Fibroblast of skin of right quadriceps (primary cell): ENCODE results near the gene CELA2A.
"Not testable (repeated sequence)": the region's sequence is repeated elsewhere in the genome, so short reads cannot be mapped to it uniquely, and the experiment has no call there.

ENCODE experiments used
- DNase-seq: peaks from one replicate; pipeline ENCODE4 v3.0.0-alpha.2; 2013

The CELA2A gene

DNA sequence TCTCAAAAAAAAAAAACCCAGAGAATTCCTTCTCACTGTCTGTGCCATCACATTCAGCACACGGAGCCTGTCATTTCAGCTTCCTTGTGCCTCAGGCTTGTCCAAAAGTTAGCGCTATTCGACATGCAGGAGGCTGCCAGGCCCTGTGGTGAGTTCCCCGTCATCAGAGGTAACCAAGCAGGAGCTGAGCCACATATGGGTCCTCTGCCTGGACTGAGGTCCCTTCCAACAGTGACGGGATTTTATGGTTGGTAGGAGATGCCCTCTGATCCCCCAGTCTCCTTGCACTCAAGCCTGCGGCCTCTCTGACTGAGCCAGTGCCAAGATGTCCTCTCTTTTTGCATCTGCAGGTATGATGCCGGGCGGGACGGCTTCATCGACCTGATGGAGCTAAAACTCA, 31.0 kb upstream of the CELA2A start:
- no peak for DNase-seq

DNA sequence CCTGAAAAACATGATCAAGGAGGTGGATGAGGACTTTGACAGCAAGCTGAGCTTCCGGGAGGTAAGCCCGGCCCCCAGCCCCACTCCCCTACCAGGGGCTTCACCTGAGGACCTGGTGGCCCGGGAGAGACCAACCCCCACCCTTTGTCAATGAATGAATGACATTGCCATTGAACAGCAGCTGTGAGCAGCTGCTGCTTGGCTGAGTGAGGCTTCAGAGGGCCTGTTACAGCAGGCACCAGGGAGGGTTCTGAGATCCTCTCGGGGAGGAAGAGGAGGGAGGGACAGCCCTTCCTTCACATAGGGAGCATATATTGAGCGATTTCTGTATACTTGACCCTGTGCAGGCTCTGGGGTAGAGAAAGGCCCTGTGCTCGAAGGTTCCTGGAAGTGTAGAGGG, 30.6 kb upstream of the CELA2A start:
- DNase-seq = no peak

DNA sequence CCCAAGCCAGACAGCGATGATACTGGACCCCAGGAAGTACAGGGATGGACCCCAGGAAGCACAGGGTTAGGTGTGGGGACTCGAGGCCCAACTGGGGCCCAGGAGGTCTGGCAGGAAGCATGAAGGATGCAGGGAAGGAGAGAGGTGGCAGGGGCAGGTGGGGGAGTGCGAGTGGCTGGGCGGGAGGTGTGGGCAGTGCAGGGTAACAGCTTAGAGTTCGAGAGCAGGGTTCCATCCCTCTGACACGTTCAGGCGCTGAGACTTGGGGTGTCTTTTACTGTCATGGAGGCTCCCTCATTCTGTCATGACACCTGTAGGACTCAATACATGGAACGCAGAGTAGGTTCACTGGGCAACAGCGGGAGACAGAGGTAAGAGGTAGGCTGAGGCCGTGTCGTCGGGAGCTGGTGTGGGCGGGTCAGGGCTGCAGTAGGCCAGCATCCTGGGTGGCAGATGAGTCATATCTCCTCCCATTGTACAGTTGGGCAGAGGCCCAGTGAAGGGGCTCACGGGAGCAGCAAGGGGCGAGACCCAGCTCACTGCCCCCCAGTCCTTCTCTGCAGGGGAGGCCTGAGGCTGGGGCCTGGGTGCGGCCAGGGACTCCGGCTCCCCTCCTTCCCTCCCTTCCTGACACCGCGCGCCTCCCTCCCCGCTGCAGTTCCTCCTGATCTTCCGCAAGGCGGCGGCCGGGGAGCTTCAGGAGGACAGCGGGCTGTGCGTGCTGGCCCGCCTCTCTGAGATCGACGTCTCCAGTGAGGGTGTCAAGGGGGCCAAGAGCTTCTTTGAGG, 29.8 kb upstream of the CELA2A start:
- peak; percentile 22 for DNase-seq

DNA sequence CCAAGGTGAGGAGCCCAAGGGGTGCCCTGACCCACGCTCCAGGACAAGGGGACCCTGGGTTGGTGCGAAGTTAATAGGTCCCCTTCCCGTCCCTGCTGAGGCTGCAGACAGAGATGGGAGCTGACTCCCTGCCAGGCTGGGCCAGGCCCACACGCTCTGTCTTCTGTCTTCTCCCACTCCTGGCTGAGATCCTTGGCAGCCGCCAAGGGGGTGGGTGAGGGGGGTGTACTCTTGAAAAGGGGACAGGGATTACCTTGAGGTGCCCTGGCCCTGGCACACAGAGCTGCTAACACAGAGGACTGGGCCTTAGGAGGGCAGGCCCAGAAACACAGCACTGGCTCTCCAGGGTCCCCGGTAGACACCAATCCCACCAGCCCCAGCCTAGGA, 29.3 kb upstream of the CELA2A start:
- DNase-seq = no peak

DNA sequence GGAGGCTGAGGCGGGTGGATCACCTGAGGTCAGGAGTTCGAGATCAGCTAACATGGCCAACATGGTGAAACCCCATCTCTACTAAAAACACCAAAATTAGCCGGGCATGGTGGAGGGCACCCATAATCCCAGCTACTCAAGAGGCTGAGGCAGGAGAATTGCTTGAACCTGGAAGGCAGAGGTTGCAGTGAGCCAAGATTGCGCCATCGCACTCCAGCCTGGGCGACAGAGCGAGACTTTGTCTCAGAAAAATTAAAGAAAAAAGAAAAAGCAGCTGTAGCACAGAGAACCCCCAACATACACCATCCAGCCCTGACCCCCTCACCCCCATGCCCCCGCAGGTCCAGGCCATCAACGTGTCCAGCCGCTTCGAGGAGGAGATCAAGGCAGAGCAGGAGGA, 28.3 kb upstream of the CELA2A start:
- not testable (repeated sequence) for DNase-seq

DNA sequence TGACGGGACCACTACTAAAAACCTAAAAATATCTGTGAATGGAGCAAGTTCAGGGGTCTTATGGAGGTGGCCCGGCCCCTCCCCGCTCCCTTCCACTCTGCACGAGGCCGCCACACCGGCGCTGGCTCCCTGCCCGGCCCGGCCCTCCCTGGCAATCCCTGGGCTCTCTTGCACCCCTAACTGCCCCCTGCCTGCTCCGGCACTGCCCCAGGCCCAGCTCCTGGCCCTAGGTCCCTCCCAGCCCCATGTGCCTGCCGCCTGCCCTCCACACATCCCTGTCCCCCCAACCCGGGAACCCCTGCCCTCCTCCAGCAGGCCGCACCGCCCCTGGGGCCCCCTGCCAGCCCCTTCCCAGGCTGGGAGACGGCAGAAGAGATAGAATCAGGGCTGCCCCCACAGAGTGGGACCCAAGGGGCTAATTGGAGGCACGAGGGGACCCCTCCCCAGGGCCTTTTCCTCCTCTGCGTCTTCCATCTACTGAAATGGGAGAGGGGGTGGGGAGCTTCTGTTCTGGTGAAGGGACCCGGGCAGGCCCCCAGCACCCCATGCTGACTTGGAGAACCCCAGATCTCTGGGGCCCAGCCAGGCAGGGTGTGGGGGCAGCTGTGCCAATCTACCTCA, 27.6 kb upstream of the CELA2A start:
- no peak for DNase-seq

DNA sequence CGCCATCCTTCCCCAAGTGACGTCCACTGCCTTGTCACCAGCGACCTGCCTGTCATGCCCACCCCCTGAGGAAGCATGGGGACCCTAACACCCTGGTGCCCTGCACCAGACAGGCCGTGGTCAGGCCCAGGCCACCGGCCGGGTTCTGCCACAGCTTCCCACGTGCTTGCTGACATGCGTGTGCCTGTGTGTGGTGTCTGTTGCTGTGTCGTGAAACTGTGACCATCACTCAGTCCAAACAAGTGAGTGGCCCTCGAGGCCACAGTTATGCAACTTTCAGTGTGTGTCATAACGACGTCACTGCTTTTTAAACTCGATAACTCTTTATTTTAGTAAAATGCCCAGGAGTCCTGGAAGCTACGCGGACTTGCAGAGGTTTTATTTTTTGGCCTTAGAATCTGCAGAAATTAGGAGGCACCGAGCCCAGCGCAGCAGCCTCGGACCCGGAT, 26.8 kb upstream of the CELA2A start:
- DNase-seq = no peak

DNA sequence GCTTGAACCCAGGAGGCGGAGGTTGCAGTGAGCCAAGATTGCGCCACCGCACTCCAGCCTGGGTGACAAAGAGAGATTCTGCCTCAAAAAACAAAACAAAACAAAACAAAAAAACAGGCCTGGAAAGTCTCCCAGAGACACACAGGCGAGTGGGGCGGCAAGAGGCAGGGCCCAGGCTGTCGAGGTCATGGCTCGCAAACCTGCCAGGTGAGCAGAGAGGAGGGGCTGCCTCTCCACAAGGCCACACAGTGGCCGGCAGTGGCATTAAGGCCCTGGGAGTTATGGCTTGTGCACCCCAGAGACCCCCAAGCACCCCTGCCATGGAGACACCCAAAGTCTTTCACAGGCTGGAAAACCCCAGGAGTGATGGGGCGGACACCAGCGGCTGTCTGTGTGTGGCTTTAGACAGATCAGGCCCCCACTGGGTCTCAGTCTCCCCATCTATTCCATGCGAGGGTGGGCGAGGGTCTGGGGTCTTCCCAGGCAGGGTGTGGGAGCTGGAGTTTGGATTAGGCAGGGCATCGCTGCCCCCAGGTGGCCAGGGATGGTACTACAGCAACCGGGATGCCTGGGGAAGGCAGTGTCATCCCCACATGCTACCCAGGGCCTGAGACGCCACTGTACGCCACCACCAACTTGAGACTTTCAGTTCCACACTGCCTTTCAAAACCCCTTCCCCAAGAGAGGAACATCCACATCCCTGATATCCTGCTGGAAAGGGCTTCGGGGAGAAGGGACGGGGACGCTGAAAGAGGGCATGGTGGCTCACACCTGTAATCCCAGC, 25.6 kb upstream of the CELA2A start:
- DNase-seq = peak; percentile 34

DNA sequence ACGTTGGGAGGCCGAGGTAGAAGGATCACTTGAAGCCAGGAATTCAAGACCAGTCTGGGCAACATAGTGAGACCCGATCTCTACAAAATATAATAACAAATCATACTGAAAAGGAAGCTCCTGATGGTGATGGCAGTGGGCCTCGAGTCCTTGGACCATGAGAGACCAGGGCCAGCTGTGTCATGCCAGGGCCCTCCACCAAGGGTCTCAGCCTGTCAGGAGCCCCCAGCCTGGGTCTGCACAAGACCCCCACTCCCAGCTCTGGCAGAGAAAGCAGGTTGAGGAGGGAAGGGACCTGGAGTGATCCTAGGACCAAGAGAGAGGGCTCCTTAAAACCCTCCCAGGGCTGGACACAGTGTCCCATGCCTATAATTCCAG, 25.0 kb upstream of the CELA2A start:
- DNase-seq = no peak

DNA sequence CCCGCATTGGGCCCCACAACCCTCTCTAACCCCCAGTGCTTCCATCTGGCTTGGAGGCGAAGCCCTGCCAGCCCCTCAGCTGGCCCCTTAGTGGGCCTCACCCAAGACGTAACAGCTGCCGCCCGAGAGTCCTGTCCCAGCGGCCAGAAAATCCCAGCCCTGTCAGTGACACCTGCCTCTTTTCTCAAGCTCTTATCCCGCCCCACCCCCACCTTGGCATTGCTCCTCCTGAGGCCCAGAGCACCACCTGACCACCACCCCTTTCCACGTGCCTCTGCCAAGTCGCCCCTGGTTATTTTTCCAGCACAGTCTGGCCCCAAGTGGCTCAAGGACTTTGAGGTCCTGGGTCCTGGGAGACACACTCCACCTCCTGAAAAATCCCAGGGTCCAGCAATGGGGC, 24.2 kb upstream of the CELA2A start:
- no peak for DNase-seq

DNA sequence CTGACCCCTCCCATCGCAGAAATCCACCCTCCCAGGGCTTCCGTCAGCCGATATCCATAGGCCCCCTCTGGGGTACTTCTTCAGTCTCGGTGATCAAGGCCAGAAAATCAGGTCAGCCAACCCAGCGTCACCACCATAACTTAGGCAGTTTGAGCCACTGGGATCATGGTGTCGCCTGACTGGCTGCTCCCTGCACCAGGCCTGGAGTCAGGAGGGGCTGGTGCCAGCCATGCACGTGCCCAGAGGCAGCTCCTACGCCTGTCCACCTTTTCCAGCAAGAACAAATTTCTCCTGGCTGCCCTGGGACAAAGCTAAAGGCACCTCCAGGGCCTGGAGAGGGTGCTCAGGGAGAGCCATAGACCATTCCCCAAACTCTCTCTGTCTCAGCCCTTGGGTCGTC, 23.1 kb upstream of the CELA2A start:
- no peak for DNase-seq

DNA sequence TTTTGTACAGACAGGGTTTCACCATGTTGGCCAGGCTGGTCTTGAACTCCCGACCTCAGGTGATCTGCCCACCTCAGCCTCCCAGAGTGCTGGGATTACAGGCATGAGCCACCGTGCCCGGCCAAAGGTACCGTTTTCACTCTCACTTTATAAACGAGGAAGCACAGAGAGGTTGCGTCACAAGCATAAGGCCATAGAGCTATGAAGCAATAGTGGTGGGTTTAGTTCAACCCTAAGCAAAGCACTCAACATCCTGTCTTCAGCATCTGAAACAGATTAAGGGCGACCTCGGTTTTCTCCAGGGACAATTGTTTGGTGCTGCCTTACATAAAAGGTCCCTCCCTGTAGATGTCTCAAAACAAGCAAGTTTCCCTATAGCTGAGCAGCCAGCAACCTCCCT, 21.8 kb upstream of the CELA2A start:
- DNase-seq = peak; percentile 60

DNA sequence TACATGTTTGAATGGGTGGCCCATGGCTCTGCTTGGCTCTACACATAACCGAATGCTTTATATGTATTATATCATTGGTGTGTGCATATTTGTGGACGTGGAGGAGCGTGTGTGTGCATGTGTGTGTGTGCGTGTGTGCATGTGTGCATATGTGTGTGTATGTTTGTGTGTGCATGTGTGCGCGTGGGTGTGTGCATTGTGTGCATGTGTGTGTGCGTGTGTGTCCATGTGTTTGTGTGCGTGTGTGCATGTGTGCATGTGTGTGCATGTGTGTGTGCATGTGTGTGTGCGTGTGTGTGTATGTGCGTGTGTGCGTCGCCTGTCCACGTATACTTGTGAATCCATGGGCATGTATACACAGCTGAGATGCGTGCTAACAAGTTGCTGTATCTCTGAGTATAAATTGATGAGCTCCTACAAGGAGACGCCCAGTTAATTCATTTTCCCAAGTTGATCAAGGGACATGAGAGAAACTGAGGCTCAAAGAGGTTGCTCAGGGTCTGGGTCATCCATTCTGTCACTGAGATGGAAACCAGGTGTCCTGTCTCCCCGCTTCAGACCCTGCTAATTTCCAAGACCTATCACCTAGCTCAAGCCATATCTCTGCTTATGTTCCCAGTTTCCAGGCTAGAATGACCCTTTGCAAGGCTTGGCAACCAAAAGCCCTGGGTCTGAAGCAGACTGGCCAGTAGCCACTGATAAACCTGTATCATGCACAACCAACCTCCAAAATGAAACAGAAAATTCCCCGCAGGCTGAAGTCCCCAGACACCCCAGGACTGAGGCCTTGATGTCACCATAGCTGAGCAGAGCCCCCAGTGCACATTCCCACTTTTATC, 21.1 kb upstream of the CELA2A start:
- no peak for DNase-seq

DNA sequence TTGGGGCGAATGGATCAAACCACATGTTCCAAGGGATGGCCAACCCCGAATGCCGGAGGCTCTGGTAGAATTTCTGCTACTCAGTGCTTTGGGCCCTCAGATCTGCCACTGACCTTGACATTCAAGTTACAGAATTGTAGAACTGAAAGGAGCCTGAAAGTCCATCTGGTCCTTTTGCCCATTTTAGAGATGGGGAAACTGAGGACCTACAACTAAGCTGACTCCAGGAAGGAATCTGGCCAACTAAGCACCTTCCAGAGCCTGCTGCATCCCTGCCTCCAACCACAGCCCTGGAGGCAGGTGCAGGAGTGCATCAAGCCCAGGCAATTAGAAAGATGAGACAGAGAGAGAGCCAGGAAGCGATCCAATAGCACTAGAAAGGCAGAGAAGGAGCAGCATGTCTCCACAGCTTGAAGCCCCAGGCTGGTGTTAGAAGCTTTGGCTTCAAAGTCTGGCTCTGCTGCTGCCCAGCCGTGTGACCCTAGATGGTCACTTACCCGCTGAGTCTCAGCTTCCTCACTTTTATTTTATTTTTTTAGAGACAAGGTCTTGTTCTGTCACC, 19.6 kb upstream of the CELA2A start:
- DNase-seq = no peak

DNA sequence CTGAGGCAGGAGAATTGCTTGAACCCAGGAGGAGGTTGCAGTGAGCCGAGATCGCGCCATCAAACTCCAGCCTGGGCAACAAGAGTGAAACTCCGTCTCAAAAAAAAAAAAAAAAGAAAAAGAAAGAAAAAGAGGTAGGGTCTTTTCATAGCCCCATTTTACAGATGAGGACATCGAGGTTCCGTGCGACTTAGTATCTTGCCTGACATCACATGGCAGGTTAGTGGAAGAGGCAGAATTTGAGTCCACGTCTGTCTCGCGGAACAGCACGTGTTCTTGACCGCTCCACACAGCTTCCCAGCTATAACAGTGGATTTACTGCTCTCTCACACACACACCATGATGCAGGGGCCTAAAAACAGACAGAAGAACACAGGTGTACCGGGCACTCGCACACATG, 17.2 kb upstream of the CELA2A start:
- DNase-seq = no peak

DNA sequence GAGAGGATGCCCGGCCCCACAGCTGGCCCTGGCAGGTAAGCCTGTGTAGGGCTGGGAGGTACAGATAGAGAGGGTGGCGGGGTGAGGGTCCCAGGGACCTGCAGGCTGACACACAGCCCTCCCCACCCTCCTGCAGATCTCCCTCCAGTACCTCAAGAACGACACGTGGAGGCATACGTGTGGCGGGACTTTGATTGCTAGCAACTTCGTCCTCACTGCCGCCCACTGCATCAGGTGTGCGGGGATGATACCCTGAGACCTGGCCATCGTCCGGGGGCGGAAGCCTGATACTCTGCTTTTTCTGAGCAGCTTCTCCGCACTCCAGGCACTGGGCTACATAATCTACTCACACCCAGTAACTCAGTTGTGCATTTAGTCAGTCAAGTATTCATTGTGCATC, 16.2 kb upstream of the CELA2A start:
- DNase-seq = no peak

DNA sequence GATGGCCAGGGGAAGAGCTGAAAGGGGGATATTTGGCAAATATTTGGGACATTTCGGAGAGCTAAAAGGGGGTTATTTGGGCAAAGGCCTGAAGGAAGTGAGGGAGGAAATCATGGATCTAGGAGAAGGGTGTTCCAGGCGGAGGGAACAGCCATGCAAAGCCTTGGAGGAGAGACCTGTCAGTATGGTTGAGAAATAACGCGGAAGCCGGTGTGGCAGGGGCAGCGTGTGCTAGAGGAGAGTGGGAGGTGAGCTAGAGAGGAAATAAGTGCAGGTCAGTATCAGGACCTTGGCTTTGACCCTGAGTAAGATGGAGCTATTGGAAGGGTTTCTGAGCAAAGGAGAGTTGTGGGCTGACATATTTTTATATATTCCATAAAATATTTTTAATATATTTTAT, 15.3 kb upstream of the CELA2A start:
- DNase-seq = no peak

DNA sequence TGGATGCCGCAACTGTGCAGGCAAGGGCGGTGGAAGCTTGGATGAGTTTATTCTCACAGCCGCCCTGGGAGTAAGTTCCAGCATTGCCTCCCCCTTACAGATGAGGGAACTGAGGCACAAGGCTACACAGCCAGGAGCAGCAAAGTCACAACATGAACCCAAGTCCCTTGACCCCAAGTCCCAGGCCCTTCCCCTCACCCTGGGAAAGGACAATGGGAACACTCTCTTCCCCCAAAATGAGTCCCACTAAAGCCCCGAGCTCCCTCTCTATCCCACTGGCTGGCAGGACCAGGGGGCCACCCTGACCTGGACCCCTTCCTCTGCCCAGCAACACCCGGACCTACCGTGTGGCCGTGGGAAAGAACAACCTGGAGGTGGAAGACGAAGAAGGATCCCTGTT, 14.4 kb upstream of the CELA2A start:
- DNase-seq = no peak

DNA sequence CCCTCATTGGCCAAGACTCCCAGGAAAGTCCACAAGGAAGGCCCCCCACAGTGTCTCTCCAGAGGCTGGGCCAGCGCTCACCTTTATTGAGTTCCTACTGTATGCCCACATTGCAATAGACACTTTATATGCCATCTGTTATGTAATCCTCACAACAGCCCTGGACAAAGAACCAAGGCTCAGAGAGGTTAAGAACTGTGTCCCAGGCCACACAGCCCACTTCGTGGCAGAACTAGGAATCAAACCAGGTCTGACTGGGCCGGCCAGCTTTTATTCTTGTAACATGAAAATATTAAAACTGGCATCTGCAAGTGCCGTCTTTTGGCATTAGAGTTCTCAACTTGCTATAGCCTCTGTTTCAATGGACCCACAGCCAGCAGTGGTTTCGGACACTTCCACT, 13.8 kb upstream of the CELA2A start:
- no peak for DNase-seq

DNA sequence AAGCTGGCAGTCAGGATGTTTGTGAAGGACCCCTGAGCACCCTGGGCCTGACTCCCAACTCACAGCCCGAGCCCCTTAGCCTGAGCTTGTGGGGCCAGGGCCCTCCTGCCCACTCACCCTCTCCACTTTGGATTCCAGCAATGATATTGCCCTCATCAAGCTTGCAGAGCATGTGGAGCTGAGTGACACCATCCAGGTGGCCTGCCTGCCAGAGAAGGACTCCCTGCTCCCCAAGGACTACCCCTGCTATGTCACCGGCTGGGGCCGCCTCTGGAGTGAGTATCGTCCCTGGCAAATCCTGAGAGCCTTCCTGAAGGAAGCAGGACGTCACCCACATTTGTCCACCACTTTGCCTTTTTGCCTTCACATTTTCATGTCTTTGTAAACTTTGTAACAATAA, 13.3 kb upstream of the CELA2A start:
- DNase-seq = no peak

DNA sequence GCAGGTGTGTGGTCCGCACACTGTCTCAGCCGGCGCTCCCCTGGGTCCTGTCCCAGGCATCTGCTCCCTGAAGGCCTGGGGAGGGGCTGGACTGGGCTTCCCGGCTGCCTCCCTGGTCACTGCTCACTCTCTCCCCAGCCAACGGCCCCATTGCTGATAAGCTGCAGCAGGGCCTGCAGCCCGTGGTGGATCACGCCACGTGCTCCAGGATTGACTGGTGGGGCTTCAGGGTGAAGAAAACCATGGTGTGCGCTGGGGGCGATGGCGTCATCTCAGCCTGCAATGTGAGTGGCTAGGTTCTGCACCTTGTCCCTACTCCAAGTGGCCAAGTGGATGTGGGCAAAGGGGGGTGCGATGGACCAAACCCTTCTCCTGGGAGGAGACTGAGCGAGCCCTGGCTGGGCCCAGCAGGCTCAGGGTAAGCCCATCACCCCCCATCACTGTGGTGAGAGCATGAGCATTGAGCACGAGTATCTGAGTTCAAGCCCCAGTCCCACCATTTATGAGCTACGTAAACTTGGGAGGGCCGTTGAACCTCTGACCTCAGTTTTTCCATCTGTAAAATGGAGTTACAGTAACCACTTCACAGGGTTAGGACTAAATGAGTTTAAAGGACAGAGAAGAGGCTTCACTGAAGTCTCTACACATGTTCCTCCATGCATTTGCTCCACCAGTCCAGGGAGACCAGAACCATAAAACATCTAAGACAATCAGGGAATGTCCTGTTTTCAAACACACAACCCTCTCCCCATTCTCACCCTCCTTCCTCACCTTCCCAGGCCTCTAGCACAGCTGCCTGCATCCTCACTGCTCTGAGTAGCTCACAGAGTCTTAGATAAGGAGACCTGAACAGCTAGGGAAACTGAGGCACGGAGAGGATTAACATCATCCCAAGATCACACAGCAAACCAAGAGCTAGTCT, 11.8 kb upstream of the CELA2A start:
- DNase-seq = no peak
